HG03575 (cell line): ENCODE measurements around the gene BMPER.

ENCODE experiments used
- ATAC-seq: cut with Tn5 transposase; IDR thresholded peaks from one replicate; pipeline ENCODE4 v1.9.1; 2021; ENCODE audit not compliant: unreplicated experiment, insufficient number of reproducible peaks, low FRiP score; ENCODE audit errors: extremely low read depth

The BMPER gene

GRCh38 chr7:33918438-33919143 is 13.3 kb downstream of the BMPER start:
- no peak for ATAC-seq

GRCh38 chr7:33919449-33919848 is 14.1 kb downstream of the BMPER start:
- ATAC-seq, result no peak

GRCh38 chr7:33921216-33921938 is 16.0 kb downstream of the BMPER start:
- ATAC-seq, result no peak

GRCh38 chr7:33922820-33923219 is 17.5 kb downstream of the BMPER start:
- no peak for ATAC-seq

GRCh38 chr7:33923440-33924229 is 18.3 kb downstream of the BMPER start:
- no peak for ATAC-seq

- ATAC-seq, result no peak
Observed at GRCh38 chr7:33926535-33926934, 21.2 kb downstream of the BMPER start.

- ATAC-seq, result no peak
Observed at GRCh38 chr7:33928986-33929385, 23.6 kb downstream of the BMPER start.

- ATAC-seq, result no peak
Observed at GRCh38 chr7:33932221-33932620, 26.9 kb downstream of the BMPER start.

GRCh38 chr7:33932832-33933468 is 27.6 kb downstream of the BMPER start:
- ATAC-seq, result no peak

- ATAC-seq, result no peak
Observed at GRCh38 chr7:33933611-33934281, 28.4 kb downstream of the BMPER start.

- ATAC-seq, result no peak
Observed at GRCh38 chr7:33934391-33934790, 29.1 kb downstream of the BMPER start.

- ATAC-seq, result no peak
Observed at GRCh38 chr7:33936503-33936902, 31.2 kb downstream of the BMPER start.

GRCh38 chr7:33937871-33938270 is 32.5 kb downstream of the BMPER start:
- no peak for ATAC-seq

GRCh38 chr7:33939121-33939520 is 33.8 kb downstream of the BMPER start:
- ATAC-seq, result no peak

GRCh38 chr7:33940503-33940902 is 35.2 kb downstream of the BMPER start:
- ATAC-seq, result no peak

- ATAC-seq, result no peak
Observed at GRCh38 chr7:33941418-33941817, 36.1 kb downstream of the BMPER start.

GRCh38 chr7:33946094-33946699 is 40.9 kb downstream of the BMPER start:
- ATAC-seq, result no peak

- no peak for ATAC-seq
Observed at GRCh38 chr7:33950047-33950714, 44.8 kb downstream of the BMPER start.
